ENCODE data around the gene FANK1. TPM values are rescaled to one million over a fixed set of nuclear protein-coding genes. Genes with fewer than 3 reads are reported as not detected.
A peak's percentile ranks its signal among the peaks of the same experiment; 100 is the strongest.

Gene FANK1
- total RNA-seq, 2 donors from 2014 or later: not detected

- no peak for TF ChIP-seq CTCF (IDR thresholded peaks at IDR 0.05)
- DNase-seq (ENCODE audit: low spot score): no peak
- no peak for ATAC-seq (ENCODE audit: insufficient number of reproducible peaks, low FRiP score, low read depth)
- no peaks in the 10 kb centered on the region for H3K27me3 ChIP-seq (replicated peaks; ENCODE audit: insufficient read depth)
- H3K4me1 ChIP-seq (ENCODE audit: control insufficient read depth in 1 of 2, low read depth in 2 of 2): peaks cover 10 to 16% of the 10 kb centered on the region in 2 donors
- H3K9me3 ChIP-seq: no peaks in the 10 kb centered on the region
- peak overlapping the region; percentile 70 to 86 for H3K27ac ChIP-seq
- H3K36me3 ChIP-seq: no peaks in the 10 kb centered on the region
- H3K4me3 ChIP-seq: no peak overlapping the region
Observed at GRCh38 chr10:126041117-126041516, 144.8 kb downstream of the FANK1 start.

DNA sequence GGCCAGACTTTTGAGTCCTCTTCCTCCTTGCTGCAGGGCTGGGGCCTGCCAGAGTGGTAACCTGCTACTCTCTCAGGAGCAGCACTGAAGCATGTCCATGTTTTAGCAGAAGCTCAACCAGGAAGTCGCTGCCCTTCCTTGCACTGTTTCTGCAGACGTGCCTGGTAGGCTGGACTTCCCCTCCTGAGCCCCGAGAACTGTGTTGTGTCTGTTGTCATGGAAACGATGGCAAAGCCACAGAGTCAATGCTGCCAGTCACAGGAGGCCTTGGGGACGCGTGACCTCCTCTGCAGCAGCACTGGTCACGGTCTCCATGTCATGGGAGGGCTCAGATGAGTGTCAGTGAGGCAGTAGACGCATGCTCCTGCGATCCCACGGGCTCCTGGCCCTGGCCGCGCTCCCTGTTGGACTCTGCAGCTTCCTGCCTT lies 145.5 kb downstream of the FANK1 start:
- peak; percentile 88 for ATAC-seq (ENCODE audit: insufficient number of reproducible peaks, low FRiP score, low read depth)
- no peaks in the 10 kb centered on the region for H3K27me3 ChIP-seq (replicated peaks; ENCODE audit: insufficient read depth)
- peak; percentile 75 for DNase-seq (ENCODE audit: low spot score)
- H3K27ac ChIP-seq: peak overlapping the region; percentile 70 to 86
- H3K4me1 ChIP-seq (ENCODE audit: control insufficient read depth in 1 of 2, low read depth in 2 of 2): peaks cover 10 to 16% of the 10 kb centered on the region in 2 donors
- H3K4me3 ChIP-seq: peak overlapping the region; percentile 51
- no peaks in the 10 kb centered on the region for H3K9me3 ChIP-seq
- H3K36me3 ChIP-seq: no peaks in the 10 kb centered on the region
- no peak for TF ChIP-seq CTCF (IDR thresholded peaks at IDR 0.05)

- peak overlapping the region; percentile 70 to 86 for H3K27ac ChIP-seq
- H3K4me1 ChIP-seq (ENCODE audit: control insufficient read depth in 1 of 2, low read depth in 2 of 2): peaks cover 10 to 16% of the 10 kb centered on the region in 2 donors
Observed at GRCh38 chr10:126042354-126042753, 146.0 kb downstream of the FANK1 start.

DNA sequence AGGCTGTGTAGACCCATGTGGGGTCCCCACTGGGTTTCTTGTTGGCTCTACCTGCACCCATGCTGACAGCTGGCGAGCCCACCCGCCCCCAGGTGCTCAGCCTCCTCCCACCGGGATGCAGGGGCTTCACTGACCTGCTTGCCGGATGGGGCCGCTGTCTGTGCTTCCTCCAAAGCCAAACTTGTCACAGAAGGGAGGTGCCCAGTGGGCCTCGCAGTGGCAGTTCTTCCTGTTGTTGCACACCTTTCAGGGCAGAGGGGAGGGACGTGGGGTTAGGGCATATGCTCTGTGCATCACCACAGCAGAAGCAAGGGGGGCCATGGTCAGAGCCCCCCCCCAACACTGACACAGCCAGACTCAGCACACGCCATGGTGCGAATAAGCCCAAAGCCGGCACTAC lies 146.5 kb downstream of the FANK1 start:
- H3K27ac ChIP-seq: peak overlapping the region in 1 of 2 donors; percentile 86

More at GRCh38 chr10:126042354-126042753, 146.0 kb downstream of the FANK1 start:
- H3K27me3 ChIP-seq (replicated peaks; ENCODE audit: insufficient read depth): no peaks in the 10 kb centered on the region
- no peaks in the 10 kb centered on the region for H3K9me3 ChIP-seq
- ATAC-seq (ENCODE audit: insufficient number of reproducible peaks, low FRiP score, low read depth) (no peak), DNase-seq (ENCODE audit: low spot score) (no peak)
- H3K36me3 ChIP-seq: no peaks in the 10 kb centered on the region
- H3K4me3 ChIP-seq: peak overlapping the region; percentile 51
- TF ChIP-seq CTCF (IDR thresholded peaks at IDR 0.05): no peak

GRCh38 chr10:126043389-126043788 lies 147.0 kb downstream of the FANK1 start:
- ATAC-seq (ENCODE audit: insufficient number of reproducible peaks, low FRiP score, low read depth): no peak

More for the DNA sequence above, 146.5 kb downstream of the FANK1 start:
- ATAC-seq (ENCODE audit: insufficient number of reproducible peaks, low FRiP score, low read depth) (no peak), DNase-seq (ENCODE audit: low spot score) (no peak)
- Histone ChIP-seq H3K9me3 (no peaks in the 10 kb centered on the region), H3K27me3 (replicated peaks; ENCODE audit: insufficient read depth) (no peaks in the 10 kb centered on the region), H3K4me1 (ENCODE audit: control insufficient read depth in 1 of 2, low read depth in 2 of 2) (peaks cover 10 to 16% of the 10 kb centered on the region in 2 donors), H3K36me3 (no peaks in the 10 kb centered on the region), H3K4me3 (no peak overlapping the region)
- TF ChIP-seq CTCF (IDR thresholded peaks at IDR 0.05): no peak

More at GRCh38 chr10:126043389-126043788, 147.0 kb downstream of the FANK1 start:
- no peaks in the 10 kb centered on the region for H3K36me3 ChIP-seq
- H3K4me3 ChIP-seq: no peak overlapping the region
- TF ChIP-seq CTCF (IDR thresholded peaks at IDR 0.05): no peak
- no peaks in the 10 kb centered on the region for H3K9me3 ChIP-seq
- H3K27ac ChIP-seq: no peak overlapping the region
- H3K4me1 ChIP-seq (ENCODE audit: control insufficient read depth in 1 of 2, low read depth in 2 of 2): peaks cover 10 to 16% of the 10 kb centered on the region in 2 donors
- DNase-seq (ENCODE audit: low spot score): no peak
- no peaks in the 10 kb centered on the region for H3K27me3 ChIP-seq (replicated peaks; ENCODE audit: insufficient read depth)
